KMS-11 (cell line): ENCODE measurements around the gene ALAD.

ENCODE experiments used
- H2AFZ ChIP-seq: fragments of 200-600 bp; sonication (generic); 2 replicates; pipeline ENCODE4 v1.6.1; 2016; ENCODE audit warnings: antibody characterized with exemption, mixed run types, low read depth
- H3K27ac ChIP-seq: fragments of 200-600 bp; sonication (generic); 2 replicates; pipeline ENCODE4 v1.6.1; 2016; ENCODE audit warnings: mild to moderate bottlenecking, mixed run types
- H3K27me3 ChIP-seq: fragments of 200-600 bp; sonication (generic); 2 replicates; pipeline ENCODE4 v1.6.1; 2017; ENCODE audit warnings: mild to moderate bottlenecking, low read depth, mixed run types, moderate library complexity; ENCODE audit not compliant: insufficient read depth
- H3K36me3 ChIP-seq: fragments of 200-600 bp; sonication (generic); 2 replicates; pipeline ENCODE4 v1.6.1; 2017; ENCODE audit warnings: mild to moderate bottlenecking, mixed run types; ENCODE audit not compliant: insufficient read depth
- H3K4me1 ChIP-seq: fragments of 200-600 bp; sonication (generic); 2 replicates; pipeline ENCODE4 v1.6.1; 2016; ENCODE audit warnings: mild to moderate bottlenecking, low read depth, mixed run types; ENCODE audit not compliant: poor library complexity, severe bottlenecking
- H3K4me2 ChIP-seq: fragments of 200-600 bp; sonication (generic); 2 replicates; pipeline ENCODE4 v1.7.0; 2016; ENCODE audit warnings: mild to moderate bottlenecking, mixed run types
- H3K4me3 ChIP-seq: fragments of 200-600 bp; sonication (generic); IDR thresholded peaks from 2 replicates; pipeline ENCODE4 v1.6.1; 2017; ENCODE audit warnings: low read depth, low read length, mixed read lengths; ENCODE audit not compliant: insufficient read depth
- H3K79me2 ChIP-seq: fragments of 200-600 bp; sonication (generic); 2 replicates; pipeline ENCODE4 v1.6.1; 2016; ENCODE audit warnings: low read depth, mixed run types; ENCODE audit not compliant: insufficient read depth
- H3K9ac ChIP-seq: fragments of 200-600 bp; sonication (generic); 2 replicates; pipeline ENCODE4 v1.6.1; 2016; ENCODE audit warnings: mild to moderate bottlenecking, mixed run types
- H4K20me1 ChIP-seq: fragments of 200-600 bp; sonication (generic); 2 replicates; pipeline ENCODE4 v1.6.1; 2016; ENCODE audit warnings: mild to moderate bottlenecking, mixed run types; ENCODE audit not compliant: insufficient read depth
- TF ChIP-seq, protein P1 (sequence below): fragments of 200-600 bp; sonication (generic); conservative IDR thresholded peaks from 2 replicates; pipeline ENCODE4 v1.6.1; 2017; ENCODE audit warnings: low read depth, mild to moderate bottlenecking, antibody characterized with exemption, low read length, moderate library complexity, mixed read lengths

The ALAD gene

GRCh38 chr9:113372059-113372458 lies 29.0 kb downstream of the ALAD start:
- Histone ChIP-seq H3K4me2 (no peak overlapping the region), H3K27me3 (no peaks in the 10 kb centered on the region), H3K9ac (no peak overlapping the region), H3K36me3 (no peaks in the 10 kb centered on the region), H3K79me2 (peaks cover 7% of the 10 kb centered on the region; the same call in 1 of the 2 replicates), H3K4me1 (peaks cover 8% of the 10 kb centered on the region), H3K27ac (no peak overlapping the region), H3K4me3 (no peak overlapping the region), H4K20me1 (no peaks in the 10 kb centered on the region), H2AFZ (no peak overlapping the region)
- TF ChIP-seq, protein P1, sequence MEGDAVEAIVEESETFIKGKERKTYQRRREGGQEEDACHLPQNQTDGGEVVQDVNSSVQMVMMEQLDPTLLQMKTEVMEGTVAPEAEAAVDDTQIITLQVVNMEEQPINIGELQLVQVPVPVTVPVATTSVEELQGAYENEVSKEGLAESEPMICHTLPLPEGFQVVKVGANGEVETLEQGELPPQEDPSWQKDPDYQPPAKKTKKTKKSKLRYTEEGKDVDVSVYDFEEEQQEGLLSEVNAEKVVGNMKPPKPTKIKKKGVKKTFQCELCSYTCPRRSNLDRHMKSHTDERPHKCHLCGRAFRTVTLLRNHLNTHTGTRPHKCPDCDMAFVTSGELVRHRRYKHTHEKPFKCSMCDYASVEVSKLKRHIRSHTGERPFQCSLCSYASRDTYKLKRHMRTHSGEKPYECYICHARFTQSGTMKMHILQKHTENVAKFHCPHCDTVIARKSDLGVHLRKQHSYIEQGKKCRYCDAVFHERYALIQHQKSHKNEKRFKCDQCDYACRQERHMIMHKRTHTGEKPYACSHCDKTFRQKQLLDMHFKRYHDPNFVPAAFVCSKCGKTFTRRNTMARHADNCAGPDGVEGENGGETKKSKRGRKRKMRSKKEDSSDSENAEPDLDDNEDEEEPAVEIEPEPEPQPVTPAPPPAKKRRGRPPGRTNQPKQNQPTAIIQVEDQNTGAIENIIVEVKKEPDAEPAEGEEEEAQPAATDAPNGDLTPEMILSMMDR: no peak

DNA sequence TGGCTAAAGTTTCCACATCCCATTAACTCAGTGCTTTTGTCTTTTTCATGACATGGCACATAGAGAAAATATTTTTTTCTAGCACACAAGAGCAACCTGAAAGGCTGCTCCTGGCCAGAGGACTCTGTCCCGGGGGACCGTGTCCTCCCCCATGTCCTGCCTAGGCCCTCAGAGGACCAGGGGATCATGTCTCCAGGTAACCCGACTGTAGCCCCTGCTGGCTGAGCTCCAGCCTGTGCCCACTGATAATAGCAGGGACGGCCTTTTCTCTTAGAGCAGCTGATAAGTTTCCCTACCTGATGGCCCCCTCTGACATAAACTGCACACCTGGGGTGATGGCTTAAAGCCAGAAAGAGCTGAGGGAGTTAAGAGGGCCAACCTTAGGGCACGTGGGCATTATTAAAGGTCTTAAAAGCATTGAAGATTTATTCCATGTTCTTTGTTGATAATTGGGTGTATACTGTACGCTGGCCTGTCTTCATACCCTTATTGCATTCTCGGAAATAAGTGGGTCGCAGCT lies 30.2 kb downstream of the ALAD start:
- Histone ChIP-seq H2AFZ (no peak overlapping the region), H4K20me1 (no peaks in the 10 kb centered on the region), H3K36me3 (no peaks in the 10 kb centered on the region), H3K79me2 (peaks cover 7% of the 10 kb centered on the region; the same call in 1 of the 2 replicates), H3K27me3 (no peaks in the 10 kb centered on the region), H3K4me1 (peaks cover 8% of the 10 kb centered on the region), H3K4me2 (no peak overlapping the region), H3K4me3 (no peak overlapping the region), H3K27ac (no peak overlapping the region), H3K9ac (no peak overlapping the region)
- TF ChIP-seq, protein P1: no peak

DNA sequence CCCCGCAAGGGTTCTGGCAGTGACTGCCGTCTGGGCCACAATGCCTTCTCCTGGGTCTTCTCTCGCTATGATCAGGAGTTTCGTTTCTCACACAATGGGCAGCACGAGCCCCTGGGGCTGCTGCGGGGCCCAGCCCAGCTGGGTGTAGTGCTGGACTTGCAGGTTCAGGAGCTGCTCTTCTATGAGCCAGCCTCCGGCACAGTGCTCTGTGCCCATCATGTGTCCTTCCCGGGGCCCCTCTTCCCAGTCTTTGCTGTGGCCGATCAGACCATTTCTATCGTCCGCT lies 31.3 kb downstream of the ALAD start:
- no peaks in the 10 kb centered on the region for H3K79me2 ChIP-seq
- TF ChIP-seq, protein P1: no peak
- no peak overlapping the region for H3K4me3 ChIP-seq
- no peak overlapping the region for H3K9ac ChIP-seq
- no peaks in the 10 kb centered on the region for H3K27me3 ChIP-seq
- H2AFZ ChIP-seq: no peak overlapping the region
- H3K4me2 ChIP-seq: no peak overlapping the region
- no peaks in the 10 kb centered on the region for H3K4me1 ChIP-seq
- no peaks in the 10 kb centered on the region for H3K36me3 ChIP-seq
- no peaks in the 10 kb centered on the region for H4K20me1 ChIP-seq
- H3K27ac ChIP-seq: no peak overlapping the region

GRCh38 chr9:113368982-113369854 lies 31.9 kb downstream of the ALAD start:
- H3K4me3 ChIP-seq: no peak overlapping the region
- no peaks in the 10 kb centered on the region for H3K36me3 ChIP-seq
- H3K4me1 ChIP-seq: no peaks in the 10 kb centered on the region
- H3K27me3 ChIP-seq: no peaks in the 10 kb centered on the region
- H3K27ac ChIP-seq: no peak overlapping the region
- TF ChIP-seq, protein P1: no peak
- H3K9ac ChIP-seq: no peak overlapping the region
- no peaks in the 10 kb centered on the region for H4K20me1 ChIP-seq
- no peaks in the 10 kb centered on the region for H3K79me2 ChIP-seq
- H2AFZ ChIP-seq: no peak overlapping the region
- H3K4me2 ChIP-seq: no peak overlapping the region
